Breast epithelium (tissue), 4 donors: ENCODE results near the gene PDLIM7. TPM values are rescaled to one million over a fixed set of nuclear protein-coding genes. Genes with fewer than 3 reads are reported as not detected.
A peak's percentile ranks its signal among the peaks of the same experiment; 100 is the strongest.

Experiments
- DNase-seq, 2 donors: peaks; one replicate each; pipeline ENCODE4 v3.0.0-alpha.2; 2019; ENCODE audit warnings: low spot score in 2 of 2
- H3K27ac ChIP-seq, 2 donors: fragments of 200-600 bp; sonication (generic) in 1 of 2; one replicate each; pipeline ENCODE4 v1.5.1; 2016 to 2019; ENCODE audit warnings: mild to moderate bottlenecking in 1 of 2
- H3K27me3 ChIP-seq, 2 donors: fragments of 200-600 bp; sonication (generic) in 1 of 2; one replicate each; pipeline versions ENCODE4 v1.5.1 to v1.6.0; 2017 to 2019; ENCODE audit warnings: control low read depth in 1 of 2, mild to moderate bottlenecking in 1 of 2
- H3K36me3 ChIP-seq: fragments of 200-600 bp; one replicate; pipeline ENCODE4 v1.5.1; 2019
- H3K4me1 ChIP-seq, 2 donors: fragments of 200-600 bp; sonication (generic); one replicate each; pipeline ENCODE4 v1.5.1; 2016 to 2019; ENCODE audit warnings: control low read depth in 1 of 2
- H3K4me3 ChIP-seq, 3 donors: fragments of 200-600 bp; sonication (generic); 1 replicate in 2 of 3; 2 replicates in 1 of 3; pipeline ENCODE4 v1.5.1; 2016 to 2019; ENCODE audit warnings: mild to moderate bottlenecking in 3 of 3, moderate library complexity in 2 of 3
- H3K9me3 ChIP-seq, 2 donors: fragments of 200-600 bp; sonication (generic) in 1 of 2; one replicate each; pipeline ENCODE4 v1.5.1; 2016 to 2019; ENCODE audit warnings: control low read depth in 1 of 2
- POLR2A ChIP-seq: fragments of 450-650 bp; IDR thresholded peaks from one replicate; pipeline ENCODE4 v1.6.1; 2016; ENCODE audit warnings: antibody characterized with exemption, mild to moderate bottlenecking, moderate library complexity
- POLR2AphosphoS5 ChIP-seq, 3 donors: sonication (generic); formaldehyde crosslinking; IDR thresholded peaks; one replicate each; pipeline ENCODE4 v1.6.1; 2017; ENCODE audit warnings: antibody characterized with exemption in 3 of 3
- intact Hi-C: fragments of 100-400 bp; cut with DNase I; formaldehyde crosslinking; loops from one replicate; pipeline ENCODE4 v1.15.1; 2023; ENCODE audit warnings: low total_unique reads
- total RNA-seq, 3 donors: library from RNA; depleted of rRNA; stranded (reverse); fragments of >200 nt; gene quantifications; one replicate each; pipeline ENCODE4 v1.1.0, GENCODE V29; 2016
- TF ChIP-seq, protein P1 (sequence below), 3 donors: fragments of 450-650 bp; IDR thresholded peaks; one replicate each; pipeline ENCODE4 v1.5.1; 2016 to 2017; ENCODE audit warnings: antibody characterized with exemption in 3 of 3, mild to moderate bottlenecking in 3 of 3, moderate library complexity in 3 of 3

Gene PDLIM7
- total RNA-seq, 3 donors from 2014 or later, result 17.1 to 61.9 (median 42.6) TPM

DNA sequence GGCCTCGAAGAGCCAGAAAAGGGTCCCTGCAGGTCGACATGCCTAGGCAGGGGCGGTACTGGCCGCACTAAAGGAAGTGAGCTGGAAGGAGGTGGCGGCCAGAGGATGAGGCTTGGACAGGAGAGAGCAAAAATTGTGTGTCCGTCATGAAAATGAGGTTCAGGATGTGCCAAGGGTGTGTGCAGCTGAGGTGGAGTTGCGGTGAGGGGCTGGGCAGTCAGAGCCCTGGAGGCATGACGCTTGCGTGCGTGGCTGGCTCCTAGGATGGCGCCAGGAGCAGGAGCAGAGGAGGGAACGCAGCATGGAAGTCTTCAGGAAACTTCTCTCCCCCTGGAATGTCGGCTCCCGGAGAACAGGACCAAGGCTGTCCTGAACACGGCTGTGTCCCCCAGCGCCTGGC lies 5.5 kb upstream of the PDLIM7 start:
- TF ChIP-seq POLR2A (no peak), POLR2AphosphoS5 (IDR thresholded peaks at IDR 0.05) (no peak)
- TF ChIP-seq, protein P1, sequence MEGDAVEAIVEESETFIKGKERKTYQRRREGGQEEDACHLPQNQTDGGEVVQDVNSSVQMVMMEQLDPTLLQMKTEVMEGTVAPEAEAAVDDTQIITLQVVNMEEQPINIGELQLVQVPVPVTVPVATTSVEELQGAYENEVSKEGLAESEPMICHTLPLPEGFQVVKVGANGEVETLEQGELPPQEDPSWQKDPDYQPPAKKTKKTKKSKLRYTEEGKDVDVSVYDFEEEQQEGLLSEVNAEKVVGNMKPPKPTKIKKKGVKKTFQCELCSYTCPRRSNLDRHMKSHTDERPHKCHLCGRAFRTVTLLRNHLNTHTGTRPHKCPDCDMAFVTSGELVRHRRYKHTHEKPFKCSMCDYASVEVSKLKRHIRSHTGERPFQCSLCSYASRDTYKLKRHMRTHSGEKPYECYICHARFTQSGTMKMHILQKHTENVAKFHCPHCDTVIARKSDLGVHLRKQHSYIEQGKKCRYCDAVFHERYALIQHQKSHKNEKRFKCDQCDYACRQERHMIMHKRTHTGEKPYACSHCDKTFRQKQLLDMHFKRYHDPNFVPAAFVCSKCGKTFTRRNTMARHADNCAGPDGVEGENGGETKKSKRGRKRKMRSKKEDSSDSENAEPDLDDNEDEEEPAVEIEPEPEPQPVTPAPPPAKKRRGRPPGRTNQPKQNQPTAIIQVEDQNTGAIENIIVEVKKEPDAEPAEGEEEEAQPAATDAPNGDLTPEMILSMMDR (IDR thresholded peaks at IDR 0.05), result no peak
- H3K27ac ChIP-seq, result no peak overlapping the region
- intact Hi-C loops, result loop anchor here (5.0 kb wide), 1 partner anchor 101 kb away; the partner anchor contains the start of gene PFN3
- H3K9me3 ChIP-seq, result no peaks in the 10 kb centered on the region
- H3K4me3 ChIP-seq, result peak overlapping the region in 1 of 3 donors; percentile 29
- no peaks in the 10 kb centered on the region for H3K4me1 ChIP-seq
- no peaks in the 10 kb centered on the region for H3K36me3 ChIP-seq
- H3K27me3 ChIP-seq, result no peaks in the 10 kb centered on the region
- DNase-seq, result no peak

DNA sequence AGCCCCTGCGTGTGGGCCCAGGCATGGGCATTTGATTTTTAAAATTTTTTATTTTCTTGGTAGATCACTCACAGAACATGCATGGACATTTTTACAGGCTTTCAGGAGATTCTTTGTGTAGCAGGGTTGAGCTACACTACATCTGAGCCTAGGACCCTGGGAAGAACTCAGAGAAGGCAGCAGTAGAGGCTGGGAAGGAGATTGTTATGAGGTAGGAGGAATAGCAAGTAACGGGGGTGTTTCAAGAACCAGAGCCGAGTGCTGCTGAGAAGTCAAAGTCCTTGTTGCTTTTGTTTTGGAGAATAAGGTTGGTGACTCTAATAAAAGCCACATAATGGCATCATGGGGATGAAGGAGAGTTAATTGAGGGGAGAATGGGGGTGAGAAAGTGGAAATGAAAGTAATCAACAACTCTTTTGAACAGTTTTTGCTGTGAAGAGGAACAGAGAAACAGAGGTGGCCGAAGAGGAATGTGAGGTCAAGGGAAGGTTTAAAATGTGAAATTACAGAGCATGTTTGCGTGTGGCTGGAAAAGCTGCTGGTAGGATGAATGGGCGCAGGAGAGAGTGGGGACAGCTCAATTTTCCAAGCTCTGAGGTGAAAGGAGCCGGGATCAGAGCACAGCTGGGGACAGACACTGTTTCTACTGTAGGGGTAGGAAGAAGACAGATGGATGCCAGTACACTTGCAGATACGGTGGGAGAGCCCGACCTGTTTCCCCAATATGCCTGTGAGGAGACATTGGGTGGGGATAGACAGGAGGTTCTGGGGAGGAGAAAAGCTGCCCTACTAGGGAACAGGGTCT lies 4.7 kb upstream of the PDLIM7 start:
- no peak overlapping the region for H3K4me3 ChIP-seq
- no peaks in the 10 kb centered on the region for H3K9me3 ChIP-seq
- intact Hi-C loops, result loop anchor here (5.0 kb wide), 1 partner anchor 100 kb away; the partner anchor contains the start of gene PFN3
- H3K27ac ChIP-seq, result no peak overlapping the region
- TF ChIP-seq POLR2A (no peak), POLR2AphosphoS5 (IDR thresholded peaks at IDR 0.05) (no peak)
- TF ChIP-seq, protein P1 (IDR thresholded peaks at IDR 0.05), result no peak
- H3K27me3 ChIP-seq, result no peaks in the 10 kb centered on the region
- H3K36me3 ChIP-seq, result no peaks in the 10 kb centered on the region
- DNase-seq, result no peak
- H3K4me1 ChIP-seq, result no peaks in the 10 kb centered on the region

DNA sequence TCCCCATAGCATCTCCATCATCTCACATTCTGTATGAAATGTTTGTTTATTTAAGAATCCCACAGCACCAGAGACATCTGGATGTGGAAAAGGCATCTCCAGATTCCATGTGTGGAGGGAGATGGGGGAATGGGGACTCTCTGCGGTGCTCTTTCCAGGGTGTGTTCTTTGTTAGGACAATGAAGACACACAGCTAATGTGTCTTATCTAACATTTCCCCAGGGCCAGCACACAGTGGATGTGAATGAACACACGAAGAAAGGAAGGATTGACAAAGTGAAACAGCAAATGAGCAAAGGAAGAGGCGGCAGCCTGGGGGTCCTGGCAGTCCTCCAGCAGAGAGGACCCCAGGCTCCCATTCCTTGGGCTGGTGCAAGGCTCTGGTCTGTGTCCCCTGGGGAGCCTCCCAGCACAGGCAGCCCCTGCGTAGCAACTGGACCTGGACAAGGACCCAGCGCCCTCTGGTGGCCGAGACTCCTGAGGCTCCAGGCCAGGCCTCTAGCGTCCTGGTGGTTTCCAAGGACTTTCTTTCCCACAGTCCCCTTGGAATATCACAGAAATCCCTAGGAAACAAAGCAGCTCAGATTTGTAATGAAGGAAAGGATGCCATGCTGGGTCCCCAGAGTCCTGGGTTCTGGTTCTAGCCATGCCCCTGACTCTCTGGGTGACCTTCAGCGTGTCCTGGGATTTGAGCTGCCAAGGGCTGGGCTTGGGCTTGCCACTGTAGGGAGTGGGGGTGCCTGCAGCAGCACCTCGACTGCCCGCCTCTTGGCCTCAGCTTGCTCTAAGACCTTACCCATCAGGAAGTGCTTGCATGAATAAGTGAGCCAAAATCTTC lies 3.5 kb upstream of the PDLIM7 start:
- DNase-seq, result peak; percentile 78 to 86
- Histone ChIP-seq H3K4me3 (no peak overlapping the region), H3K27ac (no peak overlapping the region), H3K27me3 (no peaks in the 10 kb centered on the region), H3K36me3 (no peaks in the 10 kb centered on the region), H3K4me1 (peaks cover 0 to 4% of the 10 kb centered on the region in 2 donors), H3K9me3 (no peaks in the 10 kb centered on the region)
- intact Hi-C loops, result loop anchor here (5.0 kb wide), 1 partner anchor 99 kb away; the partner anchor contains the start of gene PFN3
- no peak for TF ChIP-seq POLR2A
- TF ChIP-seq, protein P1 (IDR thresholded peaks at IDR 0.05), result peak; percentile 60 to 88 (median 87)
- no peak for TF ChIP-seq POLR2AphosphoS5 (IDR thresholded peaks at IDR 0.05)

DNA sequence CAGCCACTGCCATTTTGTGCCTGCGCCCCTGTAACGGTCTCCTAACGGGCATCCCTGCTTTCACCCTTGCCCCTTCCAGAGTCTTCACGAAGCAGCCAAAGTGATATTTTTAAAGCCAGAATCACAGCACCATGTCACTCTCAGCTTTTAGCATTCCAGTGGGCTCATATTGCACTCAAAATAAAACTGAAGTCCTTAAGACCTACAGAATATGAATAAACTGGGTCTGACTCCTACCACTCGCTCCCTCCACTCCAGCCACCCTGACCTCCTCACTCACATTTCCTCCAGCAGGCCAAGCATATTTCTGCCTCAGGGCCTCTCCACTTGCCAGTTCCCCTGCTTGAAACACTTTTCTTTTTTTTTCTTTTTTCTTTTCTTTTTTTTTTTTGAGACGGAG lies 2.4 kb upstream of the PDLIM7 start:
- Histone ChIP-seq H3K4me1 (peaks cover 0 to 5% of the 10 kb centered on the region in 2 donors), H3K4me3 (no peak overlapping the region), H3K36me3 (no peaks in the 10 kb centered on the region), H3K27ac (no peak overlapping the region), H3K27me3 (no peaks in the 10 kb centered on the region), H3K9me3 (no peaks in the 10 kb centered on the region)
- intact Hi-C loops, result loop anchor here (5.0 kb wide), 1 partner anchor 98 kb away; the partner anchor contains the start of gene PFN3
- TF ChIP-seq POLR2A (no peak), POLR2AphosphoS5 (IDR thresholded peaks at IDR 0.05) (no peak)
- TF ChIP-seq, protein P1 (IDR thresholded peaks at IDR 0.05), result no peak
- no peak for DNase-seq
